ENCODE data around the gene RBMY1B. TPM values are rescaled to one million over a fixed set of nuclear protein-coding genes. Genes with fewer than 3 reads are reported as not detected.
"Not testable (repeated sequence)": the region's sequence is repeated elsewhere in the genome, so short reads cannot be mapped to it uniquely, and the experiment has no call there.

RBMY1B gene
- not detected in 2 replicates for total RNA-seq

DNA sequence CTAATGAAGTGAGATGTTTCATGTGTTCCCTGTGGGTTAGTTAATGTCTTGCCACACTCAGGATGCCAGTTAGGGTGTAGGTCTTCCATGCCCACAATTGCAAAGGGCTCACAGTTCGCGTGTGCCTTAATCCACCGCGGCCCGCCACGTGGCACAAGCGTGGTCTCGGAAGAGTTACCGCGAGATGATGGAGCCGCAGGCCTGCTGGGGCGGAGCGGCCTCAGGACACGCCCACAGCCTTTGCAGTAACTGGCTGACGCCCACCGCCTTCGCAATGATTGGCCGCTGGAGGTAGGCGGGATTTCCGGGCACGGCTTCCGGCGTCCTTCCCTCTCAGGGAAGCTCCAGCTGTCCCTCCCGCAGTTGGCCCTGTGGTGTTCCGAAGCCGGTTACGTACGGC is at the start of gene RBMY1B:
Gene RBMY1B, plus strand, starts transcription at position 301 of the 400 bp plus-strand sequence. CDS start 2,013 bp downstream, outside the sequence.
- H3K36me3 Mint-ChIP-seq (ENCODE audit: low read depth); CTCF ChIA-PET; H3K4me1 Mint-ChIP-seq; intact Hi-C loops (cut with micrococcal nuclease); H3K27me3 Mint-ChIP-seq; POLR2A ChIA-PET; ATAC-seq (ENCODE audit: low read depth); H3K4me3 Mint-ChIP-seq; H3K9me3 Mint-ChIP-seq; DNase-seq; H3K27ac Mint-ChIP-seq: not testable (repeated sequence)

DNA sequence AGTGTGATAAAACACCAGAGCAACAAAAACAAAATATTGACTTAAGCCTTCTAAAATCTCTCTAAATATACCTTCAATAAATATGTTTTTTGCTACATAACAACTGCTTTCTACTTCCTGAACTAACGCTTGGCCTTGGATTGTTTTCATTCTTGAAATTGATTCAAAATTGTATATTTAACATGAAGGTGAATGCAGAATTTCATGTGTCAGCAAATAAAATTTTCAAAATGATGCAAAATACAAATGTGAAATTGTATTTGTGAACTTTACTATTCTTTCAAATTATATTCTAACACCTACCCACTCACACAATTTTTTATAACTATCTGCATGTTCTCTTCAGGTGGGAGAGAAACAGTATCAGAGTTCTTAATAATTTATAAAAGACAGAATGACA is 48.2 kb upstream of the RBMY1B start:
- POLR2A ChIA-PET; intact Hi-C loops (cut with micrococcal nuclease); H3K4me1 Mint-ChIP-seq; ATAC-seq (ENCODE audit: low read depth); DNase-seq; CTCF ChIA-PET; H3K27ac Mint-ChIP-seq; H3K4me3 Mint-ChIP-seq; H3K27me3 Mint-ChIP-seq; H3K36me3 Mint-ChIP-seq (ENCODE audit: low read depth); H3K9me3 Mint-ChIP-seq: not testable (repeated sequence)

DNA sequence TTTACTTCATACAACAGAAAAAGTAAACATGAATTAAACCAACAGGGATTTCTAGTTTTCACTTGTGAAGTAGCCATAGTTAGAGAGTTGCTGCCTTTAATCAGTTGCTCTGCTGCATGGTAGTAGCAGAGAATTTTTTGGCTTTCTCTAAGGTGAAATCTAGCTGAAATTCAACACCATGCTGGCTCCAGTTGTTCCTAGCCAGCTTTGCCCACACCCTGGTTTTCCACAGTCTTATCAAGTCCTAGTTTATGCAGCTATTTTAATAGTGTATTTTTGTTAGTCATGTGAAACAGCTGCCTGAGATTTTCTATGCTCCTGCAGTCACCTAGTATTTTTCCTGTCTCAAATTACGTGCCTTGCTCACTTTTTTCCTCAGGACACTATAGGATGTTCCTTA is 28.2 kb upstream of the RBMY1B start:
- Mint-ChIP-seq H3K9me3 (no peaks in the 10 kb centered on the region), H3K27ac (no peak overlapping the region)

DNA sequence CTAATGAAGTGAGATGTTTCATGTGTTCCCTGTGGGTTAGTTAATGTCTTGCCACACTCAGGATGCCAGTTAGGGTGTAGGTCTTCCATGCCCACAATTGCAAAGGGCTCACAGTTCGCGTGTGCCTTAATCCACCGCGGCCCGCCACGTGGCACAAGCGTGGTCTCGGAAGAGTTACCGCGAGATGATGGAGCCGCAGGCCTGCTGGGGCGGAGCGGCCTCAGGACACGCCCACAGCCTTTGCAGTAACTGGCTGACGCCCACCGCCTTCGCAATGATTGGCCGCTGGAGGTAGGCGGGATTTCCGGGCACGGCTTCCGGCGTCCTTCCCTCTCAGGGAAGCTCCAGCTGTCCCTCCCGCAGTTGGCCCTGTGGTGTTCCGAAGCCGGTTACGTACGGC is 23.4 kb downstream of the RBMY1B start, which contains the start of gene RBMY1A1:
Gene RBMY1A1, plus strand, starts transcription at position 301 of the 400 bp plus-strand sequence. CDS start 2,013 bp downstream, outside the sequence.
- CTCF ChIA-PET; DNase-seq; POLR2A ChIA-PET; H3K36me3 Mint-ChIP-seq (ENCODE audit: low read depth); intact Hi-C loops (cut with micrococcal nuclease); H3K27me3 Mint-ChIP-seq; H3K27ac Mint-ChIP-seq; ATAC-seq (ENCODE audit: low read depth); H3K4me1 Mint-ChIP-seq; H3K9me3 Mint-ChIP-seq; H3K4me3 Mint-ChIP-seq: not testable (repeated sequence)

More for the DNA sequence above, 28.2 kb upstream of the RBMY1B start:
- intact Hi-C loops (cut with micrococcal nuclease): no loop called here
- H3K36me3 Mint-ChIP-seq (ENCODE audit: low read depth): no peaks in the 10 kb centered on the region
- ATAC-seq (ENCODE audit: low read depth) (no peak), DNase-seq (no peak)
- POLR2A ChIA-PET: no interaction called here
- H3K4me1 Mint-ChIP-seq: peaks cover 3% of the 10 kb centered on the region
- H3K4me3 Mint-ChIP-seq: no peak overlapping the region
- H3K27me3 Mint-ChIP-seq: no peaks in the 10 kb centered on the region
- TF ChIP-seq, protein P1, sequence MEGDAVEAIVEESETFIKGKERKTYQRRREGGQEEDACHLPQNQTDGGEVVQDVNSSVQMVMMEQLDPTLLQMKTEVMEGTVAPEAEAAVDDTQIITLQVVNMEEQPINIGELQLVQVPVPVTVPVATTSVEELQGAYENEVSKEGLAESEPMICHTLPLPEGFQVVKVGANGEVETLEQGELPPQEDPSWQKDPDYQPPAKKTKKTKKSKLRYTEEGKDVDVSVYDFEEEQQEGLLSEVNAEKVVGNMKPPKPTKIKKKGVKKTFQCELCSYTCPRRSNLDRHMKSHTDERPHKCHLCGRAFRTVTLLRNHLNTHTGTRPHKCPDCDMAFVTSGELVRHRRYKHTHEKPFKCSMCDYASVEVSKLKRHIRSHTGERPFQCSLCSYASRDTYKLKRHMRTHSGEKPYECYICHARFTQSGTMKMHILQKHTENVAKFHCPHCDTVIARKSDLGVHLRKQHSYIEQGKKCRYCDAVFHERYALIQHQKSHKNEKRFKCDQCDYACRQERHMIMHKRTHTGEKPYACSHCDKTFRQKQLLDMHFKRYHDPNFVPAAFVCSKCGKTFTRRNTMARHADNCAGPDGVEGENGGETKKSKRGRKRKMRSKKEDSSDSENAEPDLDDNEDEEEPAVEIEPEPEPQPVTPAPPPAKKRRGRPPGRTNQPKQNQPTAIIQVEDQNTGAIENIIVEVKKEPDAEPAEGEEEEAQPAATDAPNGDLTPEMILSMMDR (IDR thresholded peaks at IDR 0.05): no peak
- CTCF ChIA-PET: no interaction called here

DNA sequence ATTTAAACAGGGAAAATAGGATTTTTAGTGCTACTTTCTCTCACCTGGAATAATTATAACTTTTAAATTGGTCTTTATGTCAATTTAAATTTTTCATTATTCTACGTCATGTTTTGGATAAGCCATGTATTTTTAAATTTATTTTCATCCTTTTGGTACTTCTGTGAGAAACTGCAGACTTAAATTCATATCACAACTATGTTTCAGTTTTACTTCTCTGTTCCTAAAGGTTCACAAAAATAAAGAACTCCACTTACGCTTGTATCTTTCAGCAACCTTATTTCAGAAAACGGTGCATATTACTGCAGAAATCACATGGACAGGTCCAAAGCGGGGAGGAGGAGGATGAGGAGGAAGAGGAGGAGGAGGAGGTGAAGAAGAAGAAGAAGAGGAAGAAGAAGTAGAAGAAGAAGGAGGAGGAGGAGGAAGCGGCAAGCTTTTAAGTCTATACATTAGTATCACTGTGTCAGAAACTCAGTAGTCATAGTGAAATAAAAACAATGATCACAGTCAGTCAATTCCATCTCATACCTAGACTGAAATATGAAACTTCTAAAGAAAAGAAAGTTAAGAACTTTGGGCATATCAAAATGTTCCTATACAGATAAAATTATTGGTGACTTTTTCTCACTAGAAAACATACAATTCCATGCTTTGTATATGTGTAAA is 48.3 kb downstream of the RBMY1B start:
- POLR2A ChIA-PET; H3K27me3 Mint-ChIP-seq; H3K4me1 Mint-ChIP-seq; ATAC-seq (ENCODE audit: low read depth); H3K27ac Mint-ChIP-seq; H3K4me3 Mint-ChIP-seq; DNase-seq; H3K36me3 Mint-ChIP-seq (ENCODE audit: low read depth); H3K9me3 Mint-ChIP-seq; intact Hi-C loops (cut with micrococcal nuclease); CTCF ChIA-PET: not testable (repeated sequence)

Other genes with a start within 250 kb of the RBMY1B start
- gene RBMY1A1, start 23.5 kb downstream of the RBMY1B start, total RNA-seq: not detected in 2 replicates

Data from activated B cell treated with CpG ODN at 0.5 μM for 24 hours (primary cell).